ENCODE data around the gene PHF19. TPM values are rescaled to one million over a fixed set of nuclear protein-coding genes. Genes with fewer than 3 reads are reported as not detected.

The PHF19 gene
- total RNA-seq, 2 donors from 2014 or later: 19.9 to 37.6 TPM

GRCh38 chr9:120901755-120902568 lies 25.0 kb upstream of the PHF19 start:
- Histone ChIP-seq H3K9me3 (no peaks in the 10 kb centered on the region), H3K27me3 (replicated peaks; ENCODE audit: insufficient read depth) (no peaks in the 10 kb centered on the region), H3K4me3 (no peak overlapping the region), H3K27ac (no peak overlapping the region), H3K36me3 (no peaks in the 10 kb centered on the region), H3K4me1 (replicated peaks) (no peaks in the 10 kb centered on the region)
- intact Hi-C loops (cut with DNase I): no loop called here
- WGBS: 79% methylated on average over 12 of the region's 12 CpGs
- no peak for TF ChIP-seq POLR2A (IDR thresholded peaks at IDR 0.05)
- no peak for TF ChIP-seq POLR2AphosphoS5 (IDR thresholded peaks at IDR 0.05)
- TF ChIP-seq CTCF (IDR thresholded peaks at IDR 0.05): no peak
- no peak for DNase-seq (ENCODE audit: low spot score)

- TF ChIP-seq CTCF (IDR thresholded peaks at IDR 0.05): no peak
- TF ChIP-seq POLR2AphosphoS5 (IDR thresholded peaks at IDR 0.05): no peak
- no peak for TF ChIP-seq POLR2A (IDR thresholded peaks at IDR 0.05)
- H3K36me3 ChIP-seq: no peaks in the 10 kb centered on the region
- H3K27me3 ChIP-seq (replicated peaks; ENCODE audit: insufficient read depth): no peaks in the 10 kb centered on the region
- 97% methylated on average over 3 of the region's 3 CpGs for whole genome bisulfite sequencing
- intact Hi-C loops (cut with DNase I): no loop called here
- DNase-seq (ENCODE audit: low spot score): no peak
- H3K4me3 ChIP-seq: no peak overlapping the region
- H3K27ac ChIP-seq: no peak overlapping the region
- no peaks in the 10 kb centered on the region for H3K4me1 ChIP-seq (replicated peaks)
- H3K9me3 ChIP-seq: no peaks in the 10 kb centered on the region
These were observed 23.8 kb upstream of the PHF19 start for GRCh38 chr9:120900824-120901223.

- Histone ChIP-seq H3K36me3 (no peaks in the 10 kb centered on the region), H3K4me3 (no peak overlapping the region), H3K27ac (no peak overlapping the region), H3K9me3 (no peaks in the 10 kb centered on the region), H3K27me3 (replicated peaks; ENCODE audit: insufficient read depth) (no peaks in the 10 kb centered on the region), H3K4me1 (replicated peaks) (peaks cover 3% of the 10 kb centered on the region)
- WGBS: 91% methylated on average over 6 of the region's 6 CpGs
- no peak for DNase-seq (ENCODE audit: low spot score)
- intact Hi-C loops (cut with DNase I): no loop called here
- TF ChIP-seq CTCF (IDR thresholded peaks at IDR 0.05) (no peak), POLR2AphosphoS5 (IDR thresholded peaks at IDR 0.05) (no peak), POLR2A (IDR thresholded peaks at IDR 0.05) (no peak)
These were observed 22.6 kb upstream of the PHF19 start for GRCh38 chr9:120899490-120900068.

- intact Hi-C loops (cut with DNase I): no loop called here
- no peak for TF ChIP-seq CTCF (IDR thresholded peaks at IDR 0.05)
- TF ChIP-seq POLR2AphosphoS5 (IDR thresholded peaks at IDR 0.05): no peak
- no peak for TF ChIP-seq POLR2A (IDR thresholded peaks at IDR 0.05)
- WGBS: 89% methylated on average over 3 of the region's 3 CpGs
- peaks cover 3% of the 10 kb centered on the region for H3K4me1 ChIP-seq (replicated peaks)
- H3K36me3 ChIP-seq: no peaks in the 10 kb centered on the region
- H3K27ac ChIP-seq: no peak overlapping the region
- H3K27me3 ChIP-seq (replicated peaks; ENCODE audit: insufficient read depth): no peaks in the 10 kb centered on the region
- no peak for DNase-seq (ENCODE audit: low spot score)
- no peak overlapping the region for H3K4me3 ChIP-seq
- no peaks in the 10 kb centered on the region for H3K9me3 ChIP-seq
These were observed 21.4 kb upstream of the PHF19 start for GRCh38 chr9:120898396-120898795.

- TF ChIP-seq POLR2AphosphoS5 (IDR thresholded peaks at IDR 0.05): no peak
- no peak for TF ChIP-seq CTCF (IDR thresholded peaks at IDR 0.05)
- no peak for TF ChIP-seq POLR2A (IDR thresholded peaks at IDR 0.05)
- intact Hi-C loops (cut with DNase I): no loop called here
- Histone ChIP-seq H3K27ac (no peak overlapping the region), H3K27me3 (replicated peaks; ENCODE audit: insufficient read depth) (no peaks in the 10 kb centered on the region), H3K4me1 (replicated peaks) (peaks cover 7% of the 10 kb centered on the region), H3K4me3 (no peak overlapping the region), H3K36me3 (no peaks in the 10 kb centered on the region), H3K9me3 (no peaks in the 10 kb centered on the region)
- 83% methylated on average over 2 of the region's 2 CpGs for WGBS
- DNase-seq (ENCODE audit: low spot score): no peak
These were observed 19.0 kb upstream of the PHF19 start for GRCh38 chr9:120895951-120896350.
